OCI-LY3 (cell line): ENCODE results near the gene PPP2R2C.

Experiments used
- H2AFZ ChIP-seq: fragments of 200-600, 300-600 bp; shearing (Covaris generic); 2 replicates; pipeline ENCODE4 v1.6.0; 2014; ENCODE audit warnings: antibody characterized with exemption, low read depth, low read length
- H3K27ac ChIP-seq: fragments of 200-600, 300-600 bp; sonication (generic); 2 replicates; pipeline ENCODE4 v1.5.1; 2014; ENCODE audit warnings: mild to moderate bottlenecking, low read length, moderate library complexity, mixed read lengths
- H3K27me3 ChIP-seq: fragments of 200-600, 300-600 bp; sonication (generic); 2 replicates; pipeline ENCODE4 v1.6.1; 2014; ENCODE audit warnings: low read depth, low read length, mixed read lengths
- H3K36me3 ChIP-seq: fragments of 200-600, 300-600 bp; sonication (generic); replicated peaks from 2 replicates; pipeline ENCODE3; 2014; ENCODE audit warnings: low read depth, low read length, mixed read lengths
- H3K4me1 ChIP-seq: fragments of 300-600, 200-600 bp; sonication (generic); 2 replicates; pipeline ENCODE4 v1.6.1; 2014; ENCODE audit warnings: low read length, mixed read lengths
- H3K4me2 ChIP-seq: fragments of 200-600, 300-600 bp; sonication (generic); 2 replicates; pipeline ENCODE4 v1.6.1; 2014; ENCODE audit warnings: low read length, mixed read lengths
- H3K4me3 ChIP-seq: fragments of 300-600, 200-600 bp; sonication (generic); 2 replicates; pipeline ENCODE4 v1.5.1; 2014; ENCODE audit warnings: antibody characterized with exemption, mild to moderate bottlenecking, low read length, moderate library complexity
- H3K79me2 ChIP-seq: fragments of 300-600, 200-600 bp; shearing (Covaris generic); 2 replicates; pipeline ENCODE4 v1.6.1; 2014; ENCODE audit warnings: mild to moderate bottlenecking, low read length, mixed read lengths
- H3K9ac ChIP-seq: fragments of 300-600, 200-600 bp; shearing (Covaris generic); 2 replicates; pipeline ENCODE4 v1.6.0; 2014; ENCODE audit warnings: mild to moderate bottlenecking, low read length, moderate library complexity
- H3K9me3 ChIP-seq: fragments of 200-600, 300-600 bp; shearing (Covaris generic); 2 replicates; pipeline ENCODE4 v1.6.1; 2014; ENCODE audit warnings: low read length, mixed read lengths; ENCODE audit not compliant: insufficient read depth
- H4K20me1 ChIP-seq: fragments of 200-600, 300-600 bp; sonication (generic); 2 replicates; pipeline ENCODE4 v1.6.1; 2016; ENCODE audit warnings: low read length, mixed read lengths; ENCODE audit not compliant: insufficient read depth
- CTCF ChIP-seq: fragments of 200-600, 300-600 bp; sonication (generic); IDR thresholded peaks from 2 replicates; pipeline ENCODE4 v1.5.1; 2014; ENCODE audit warnings: antibody characterized with exemption, low read length, low read depth
- EZH2phosphoT487 ChIP-seq: fragments of 200-600 bp; shearing (Covaris generic); IDR thresholded peaks from 2 replicates; pipeline ENCODE4 v1.6.1; 2018; ENCODE audit warnings: antibody characterized with exemption, mixed run types, low read depth

The PPP2R2C gene

GRCh38 chr4:6362243-6362885 lies 110.0 kb downstream of the PPP2R2C start:
- H3K36me3 ChIP-seq, result no peaks in the 10 kb centered on the region
- TF ChIP-seq CTCF (no peak), EZH2phosphoT487 (no peak)

GRCh38 chr4:6361076-6361784 lies 111.2 kb downstream of the PPP2R2C start:
- Histone ChIP-seq H3K4me1 (no peaks in the 10 kb centered on the region), H2AFZ (no peak overlapping the region), H3K27ac (no peak overlapping the region), H3K9ac (no peak overlapping the region), H3K79me2 (no peaks in the 10 kb centered on the region), H4K20me1 (no peaks in the 10 kb centered on the region), H3K4me3 (no peak overlapping the region), H3K36me3 (no peaks in the 10 kb centered on the region), H3K4me2 (no peak overlapping the region), H3K27me3 (peaks cover 7% of the 10 kb centered on the region; the same call in 1 of the 2 replicates), H3K9me3 (no peaks in the 10 kb centered on the region)
- TF ChIP-seq CTCF (no peak), EZH2phosphoT487 (no peak)

More at GRCh38 chr4:6362243-6362885, 110.0 kb downstream of the PPP2R2C start:
- Histone ChIP-seq H3K27me3 (peaks cover 10% of the 10 kb centered on the region), H3K27ac (no peak overlapping the region), H2AFZ (no peak overlapping the region), H4K20me1 (no peaks in the 10 kb centered on the region), H3K9me3 (no peaks in the 10 kb centered on the region), H3K4me1 (no peaks in the 10 kb centered on the region), H3K9ac (no peak overlapping the region), H3K4me2 (no peak overlapping the region), H3K79me2 (no peaks in the 10 kb centered on the region), H3K4me3 (no peak overlapping the region)

- no peak overlapping the region for H3K4me3 ChIP-seq
- H3K36me3 ChIP-seq, result no peaks in the 10 kb centered on the region
- H3K4me2 ChIP-seq, result no peak overlapping the region
- no peaks in the 10 kb centered on the region for H3K9me3 ChIP-seq
- H3K27ac ChIP-seq, result no peak overlapping the region
- H3K79me2 ChIP-seq, result no peaks in the 10 kb centered on the region
- no peaks in the 10 kb centered on the region for H3K4me1 ChIP-seq
- H3K27me3 ChIP-seq, result no peaks in the 10 kb centered on the region
- no peak overlapping the region for H2AFZ ChIP-seq
- TF ChIP-seq EZH2phosphoT487 (no peak), CTCF (no peak)
- no peaks in the 10 kb centered on the region for H4K20me1 ChIP-seq
- no peak overlapping the region for H3K9ac ChIP-seq
Observed at GRCh38 chr4:6360385-6360784, 112.0 kb downstream of the PPP2R2C start.

DNA sequence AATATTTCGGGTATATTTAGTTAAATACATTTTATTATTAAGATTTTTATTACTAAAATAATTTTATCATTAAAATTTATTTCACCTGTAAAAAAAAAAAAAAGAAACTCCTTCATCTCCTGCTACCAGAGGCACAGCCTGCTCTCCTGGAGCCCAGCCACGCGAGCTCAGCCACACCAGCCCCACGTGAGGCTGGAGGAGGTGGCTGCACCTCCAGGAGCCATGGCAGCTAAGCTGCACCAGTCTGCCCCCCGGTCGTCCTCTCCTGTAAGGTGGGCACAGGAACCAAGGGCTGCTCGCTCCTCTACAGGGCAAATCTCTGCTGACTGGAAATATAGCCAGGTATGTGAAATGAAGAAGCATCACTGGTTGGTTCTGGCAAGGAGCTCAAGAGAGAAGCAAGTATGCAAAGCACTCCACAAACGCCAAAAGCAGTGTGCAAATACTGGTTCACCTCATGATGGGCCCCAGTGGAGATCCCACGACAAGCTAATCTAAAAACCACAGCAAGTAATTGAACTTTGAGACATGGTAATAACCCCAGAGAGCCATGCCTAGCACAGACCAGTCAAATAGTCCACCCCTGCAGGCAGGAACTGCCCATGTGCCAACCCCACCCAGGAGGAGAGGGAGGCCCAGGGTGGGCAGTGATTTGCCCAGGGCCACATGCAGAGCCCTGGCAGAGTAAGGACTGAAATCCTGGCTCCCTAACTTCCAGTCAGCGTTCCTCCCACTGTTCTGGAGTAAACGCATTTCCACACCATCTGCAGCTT lies 112.7 kb downstream of the PPP2R2C start:
- H3K27me3 ChIP-seq, result no peaks in the 10 kb centered on the region
- H4K20me1 ChIP-seq, result no peaks in the 10 kb centered on the region
- no peak overlapping the region for H3K27ac ChIP-seq
- no peaks in the 10 kb centered on the region for H3K9me3 ChIP-seq
- H3K9ac ChIP-seq, result no peak overlapping the region
- H3K4me1 ChIP-seq, result no peaks in the 10 kb centered on the region
- H3K4me3 ChIP-seq, result no peak overlapping the region
- no peaks in the 10 kb centered on the region for H3K79me2 ChIP-seq
- TF ChIP-seq CTCF (no peak), EZH2phosphoT487 (no peak)
- H3K4me2 ChIP-seq, result no peak overlapping the region
- H2AFZ ChIP-seq, result no peak overlapping the region
- no peaks in the 10 kb centered on the region for H3K36me3 ChIP-seq
